ENCODE measurements around the gene ZNF207.
"Not testable (repeated sequence)": the region's sequence is repeated elsewhere in the genome, so short reads cannot be mapped to it uniquely, and the experiment has no call there.

The ZNF207 gene

DNA sequence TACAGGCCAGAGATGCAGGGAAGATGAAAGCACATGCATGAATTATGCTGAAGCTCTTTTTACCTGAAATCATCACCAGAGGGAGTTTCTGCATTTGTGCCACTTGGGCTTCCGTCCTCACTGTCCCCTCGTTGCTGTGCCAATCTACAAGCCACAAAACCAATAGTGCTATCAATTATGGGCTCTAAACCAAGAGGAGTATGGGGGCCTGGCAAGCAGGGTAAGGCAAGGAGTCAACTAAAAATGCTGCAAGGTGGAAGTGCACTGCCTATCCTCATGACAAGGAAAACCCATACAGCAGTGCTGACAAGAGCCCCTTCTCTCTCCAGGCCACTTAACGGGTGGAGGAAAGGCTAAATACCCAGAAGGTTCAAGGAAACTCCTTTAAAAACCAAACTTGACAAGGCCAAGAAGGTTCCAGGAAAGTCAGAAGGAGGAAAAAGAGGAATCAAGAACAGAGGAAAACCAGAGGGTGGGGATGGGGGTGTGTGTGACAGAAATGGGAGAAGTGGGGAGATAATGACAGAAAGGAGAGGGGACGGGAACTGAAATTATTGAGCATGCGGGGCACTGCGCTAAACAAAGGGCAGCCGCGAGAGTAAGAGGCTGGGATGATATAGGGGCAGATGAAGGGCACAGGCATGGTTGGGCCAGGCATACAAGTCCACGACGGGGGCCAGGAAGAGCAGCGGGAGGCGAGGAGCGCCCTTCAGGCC is 8.7 kb upstream of the ZNF207 start:
- peak; percentile 33 for DNase-seq

DNA sequence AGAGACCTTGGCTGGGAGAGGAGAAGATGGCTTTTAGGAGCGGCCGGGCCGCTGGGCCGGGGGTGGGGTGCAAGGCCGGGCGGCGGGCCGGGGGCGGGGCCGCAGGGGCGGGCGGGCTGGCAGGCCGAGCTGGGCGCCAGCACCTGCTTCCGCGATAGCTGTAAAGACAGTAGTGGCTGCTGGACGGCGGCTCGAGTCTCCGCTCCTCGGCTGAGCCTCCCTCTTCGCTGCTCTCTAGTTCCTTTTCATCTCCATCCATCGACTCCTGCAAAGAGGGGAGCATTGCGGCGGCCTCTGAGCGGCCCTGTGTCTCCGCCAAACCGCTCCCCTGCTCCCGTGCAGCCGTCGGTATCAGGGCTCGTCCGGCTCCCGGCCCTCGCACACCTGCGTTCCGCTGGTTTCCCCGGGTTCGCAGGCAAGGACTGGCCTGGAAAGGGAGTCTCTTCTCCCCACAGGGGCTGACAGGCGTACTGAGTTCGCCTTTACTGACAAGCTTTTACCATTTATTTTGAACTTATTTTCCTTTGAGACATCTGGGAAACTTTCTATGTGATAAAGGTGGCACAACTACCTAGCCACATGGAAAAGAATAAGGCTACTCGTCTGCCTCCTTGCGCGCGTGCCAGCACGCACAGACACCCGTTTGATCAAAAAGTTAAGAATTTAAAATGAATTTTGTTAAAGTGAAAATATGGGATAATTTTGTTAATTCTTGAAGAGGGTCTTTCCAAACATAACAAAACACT is 7.9 kb upstream of the ZNF207 start, which contains the start of gene C17orf75:
Gene C17orf75, minus strand, starts transcription at position 317 of the 746 bp plus-strand sequence. Its CDS starts 34 bp downstream, at position 283.
- peak; percentile 83 for DNase-seq

DNA sequence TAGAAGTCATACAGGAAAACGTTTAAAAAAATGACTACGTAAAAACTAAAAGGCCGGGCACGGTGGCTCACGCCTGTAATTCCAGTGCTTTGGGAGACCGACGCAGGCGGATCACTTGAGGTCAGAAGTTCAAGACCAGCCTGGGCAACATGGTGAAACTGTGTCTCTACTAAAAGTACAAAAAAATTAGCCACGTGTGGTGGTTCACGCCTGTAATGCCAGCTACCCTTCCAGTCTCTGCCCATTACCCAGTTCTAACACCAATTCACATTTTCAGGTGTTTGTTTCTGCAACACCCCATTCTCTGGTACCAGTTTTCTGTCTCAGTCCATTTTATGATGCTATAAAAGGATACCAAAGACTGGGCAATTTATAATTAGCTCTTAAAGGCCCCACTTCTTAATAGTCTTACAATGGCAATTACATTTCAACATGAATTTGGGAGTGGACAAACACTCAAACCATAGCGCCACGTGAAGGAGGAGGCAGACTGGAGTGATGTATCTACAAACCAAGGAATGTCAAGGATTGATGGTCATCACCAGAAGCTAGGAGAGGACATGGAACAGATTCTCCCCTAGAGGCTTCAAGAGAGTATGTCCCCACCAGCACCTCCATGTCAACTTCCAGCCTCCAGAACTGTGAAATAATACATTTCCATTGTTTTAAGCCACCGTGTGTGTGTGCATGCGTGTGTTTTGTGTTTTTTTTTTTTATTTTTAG is 7.2 kb upstream of the ZNF207 start:
- DNase-seq, result no peak

DNA sequence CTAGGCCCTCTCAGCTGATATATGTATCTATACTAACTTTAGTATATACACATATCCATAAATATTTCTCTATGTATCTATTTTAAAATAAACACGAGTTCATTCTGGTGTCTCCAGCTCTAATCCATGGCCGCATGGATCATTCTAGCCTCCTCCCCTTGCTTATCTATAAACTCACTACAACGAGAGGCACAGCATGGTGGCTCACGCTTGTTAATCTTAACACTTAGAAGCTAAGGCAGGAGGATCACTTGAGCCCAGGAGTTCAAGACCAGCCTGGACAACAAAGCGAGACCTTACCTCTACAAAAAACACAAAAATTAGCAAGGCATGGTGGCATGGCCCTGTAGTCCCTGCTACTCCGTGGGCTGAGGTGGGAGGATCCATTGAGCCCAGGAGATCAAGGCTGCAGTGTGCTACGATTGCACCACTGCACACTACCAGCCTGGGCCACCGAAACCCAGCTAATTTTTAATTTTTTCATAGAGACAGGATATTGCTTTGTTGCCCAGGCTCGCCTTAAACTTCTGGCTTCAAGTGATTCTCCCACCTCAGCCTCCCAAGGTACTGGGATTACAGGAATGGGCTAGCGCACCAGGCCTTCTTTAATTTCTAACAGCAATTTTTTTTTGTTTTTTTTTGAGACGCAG is 3.9 kb upstream of the ZNF207 start:
- no peak for DNase-seq

DNA sequence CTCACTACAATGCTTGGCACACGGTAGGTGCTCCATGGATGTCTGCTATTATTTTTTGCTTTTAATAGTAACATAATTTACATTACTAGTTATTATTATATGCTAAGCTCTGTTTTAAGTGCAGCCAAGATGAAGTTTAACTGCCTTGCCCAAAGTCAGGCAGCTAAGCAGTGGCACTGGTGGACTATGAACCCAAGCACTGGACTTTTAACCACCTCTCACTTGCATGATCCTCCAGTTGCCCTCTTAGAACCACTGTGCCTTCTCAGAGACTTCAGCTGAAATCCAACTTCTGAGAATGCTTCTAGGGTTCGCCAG is 1.5 kb upstream of the ZNF207 start:
- no peak for DNase-seq

DNA sequence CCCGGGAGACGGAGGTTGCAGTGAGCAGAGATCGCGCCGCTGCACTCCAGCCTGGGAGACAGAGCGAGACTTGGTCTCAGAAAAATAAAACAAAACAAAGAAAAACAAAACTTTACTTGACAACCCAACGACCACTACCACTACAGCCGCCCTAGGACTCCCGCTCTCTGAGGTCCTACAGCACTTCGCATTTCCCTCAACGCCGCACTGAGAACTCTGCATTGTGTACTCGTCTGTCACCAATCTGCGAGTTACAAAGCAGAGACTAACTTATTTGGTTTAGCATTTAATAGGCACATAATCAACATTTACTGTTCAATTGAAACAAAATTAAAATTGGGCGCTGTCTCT is 479 bp upstream of the ZNF207 start:
- no peak for DNase-seq

DNA sequence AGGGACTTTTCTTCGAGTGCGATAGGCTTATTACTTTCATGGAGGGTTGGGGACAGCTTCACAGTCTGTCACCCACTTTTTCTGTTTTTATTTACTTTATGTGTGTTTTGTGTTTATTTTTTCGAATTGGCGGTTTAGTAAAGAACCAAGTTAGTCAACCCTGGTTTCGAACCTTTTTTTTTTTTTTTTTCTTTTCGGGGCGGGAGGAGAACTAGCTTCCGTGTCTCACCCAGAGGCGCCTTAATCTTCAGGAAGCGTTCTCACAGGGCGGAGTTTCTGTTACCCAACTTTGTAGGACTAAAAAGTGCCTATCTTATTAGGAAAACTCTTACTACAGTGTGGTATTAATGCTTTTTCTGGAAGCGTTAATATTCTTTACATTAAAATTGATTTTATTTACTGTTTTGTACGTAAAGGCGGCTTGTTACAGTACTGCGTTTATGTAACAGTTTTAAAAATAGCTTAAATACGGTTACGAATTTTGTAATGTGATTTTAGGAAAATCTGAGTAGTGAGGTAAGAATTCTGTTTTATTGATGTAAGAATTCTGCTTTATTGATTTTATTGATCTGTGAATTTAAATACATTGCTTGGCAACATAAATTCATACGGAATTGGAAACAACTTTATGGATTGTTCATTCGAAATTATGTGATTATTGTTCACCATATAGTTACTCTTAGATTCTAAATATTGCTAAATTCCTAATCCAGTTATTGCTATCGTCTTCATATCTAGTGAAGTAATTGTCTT is 885 bp downstream of the ZNF207 start:
- peak; percentile 42 for DNase-seq

DNA sequence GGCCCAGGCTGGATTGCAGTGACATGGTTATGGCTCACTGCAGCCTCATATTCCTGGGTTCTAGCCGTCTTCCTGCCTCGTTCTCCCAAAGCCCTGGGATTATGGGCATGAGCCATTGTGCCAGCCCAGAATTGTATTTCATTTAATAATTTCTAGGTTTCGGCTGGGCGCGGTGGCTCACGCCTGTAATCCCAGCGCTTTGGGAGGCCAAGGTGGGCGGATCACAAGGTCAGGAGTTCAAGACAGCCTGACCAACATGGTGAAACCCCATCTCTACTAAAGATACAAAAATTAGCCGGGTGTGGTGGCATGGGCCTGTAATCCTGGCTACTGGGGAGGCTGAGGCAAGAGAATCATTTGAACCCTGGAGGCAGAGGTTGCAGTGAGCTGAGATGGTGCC is 2.8 kb downstream of the ZNF207 start:
- DNase-seq, result not testable (repeated sequence)

DNA sequence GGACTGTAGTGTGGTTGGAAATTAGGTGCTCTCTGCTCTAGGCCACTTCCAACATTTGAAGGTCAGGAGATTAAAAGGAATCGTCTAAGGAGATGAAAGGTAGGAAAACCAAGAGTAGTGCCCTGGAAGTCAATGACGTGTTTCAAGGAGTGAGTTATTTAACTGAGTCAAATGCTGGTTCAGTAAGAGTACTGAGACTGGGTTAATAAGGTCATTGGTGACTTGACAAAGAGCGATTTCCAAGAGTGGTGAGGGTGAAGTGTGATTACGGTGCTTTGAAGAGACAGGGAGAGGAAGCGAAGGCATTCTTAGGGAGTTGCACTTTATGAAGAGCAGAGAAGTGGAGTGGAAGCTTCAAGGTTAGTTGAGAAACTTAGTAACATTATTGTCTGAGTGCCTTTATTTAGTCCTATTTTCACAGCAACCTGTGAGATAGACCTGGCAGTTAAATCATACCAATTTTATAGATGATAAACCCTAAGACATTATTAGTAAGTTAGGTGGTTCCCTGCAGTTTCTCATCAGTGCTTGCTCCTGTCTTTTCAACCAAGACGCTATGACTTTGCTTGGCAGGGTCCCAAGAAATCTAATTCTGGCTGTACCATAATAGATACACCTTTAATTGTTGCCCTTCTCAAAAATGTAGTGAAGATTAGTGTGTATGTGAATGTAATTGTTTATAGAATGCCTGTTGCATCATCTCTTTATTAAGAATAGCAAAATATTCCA is 5.9 kb downstream of the ZNF207 start:
- no peak for DNase-seq

DNA sequence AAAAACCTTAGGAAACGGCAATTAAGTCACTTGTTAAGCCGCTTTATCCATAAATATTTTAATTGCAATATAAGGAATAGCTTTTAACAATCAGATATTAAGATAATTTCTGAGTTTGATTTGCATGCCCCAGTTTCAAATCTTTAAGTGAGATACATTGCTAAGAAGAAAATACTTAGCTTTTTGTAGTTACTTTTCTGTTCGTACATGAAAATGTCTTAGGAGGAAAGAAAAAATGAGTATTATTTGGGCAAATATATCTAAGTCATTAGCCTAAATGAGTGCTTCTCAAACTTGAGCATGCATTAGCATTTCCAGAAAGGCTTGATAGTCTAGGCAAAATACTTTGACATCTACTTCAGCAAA is 6.4 kb downstream of the ZNF207 start:
- DNase-seq, result no peak

DNA sequence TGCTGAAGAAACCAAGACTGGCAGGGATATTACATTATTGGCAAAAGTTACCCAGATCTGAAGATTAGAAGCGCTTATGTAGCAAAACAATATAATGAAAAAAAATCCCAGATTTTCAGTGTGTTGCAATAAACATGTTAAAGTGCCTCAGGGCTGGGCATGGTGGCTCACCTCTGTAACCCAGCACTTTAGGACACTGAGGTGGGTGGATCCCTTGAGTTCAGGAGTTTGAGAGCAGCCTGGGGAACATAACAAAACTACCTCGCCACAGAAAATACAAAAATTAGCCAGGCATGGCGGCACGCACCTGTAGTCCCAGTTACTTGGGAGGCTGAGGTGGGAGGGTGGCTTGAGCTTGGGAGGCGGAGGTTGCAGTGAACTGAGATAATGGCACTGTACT is 6.8 kb downstream of the ZNF207 start:
- DNase-seq, result no peak

DNA sequence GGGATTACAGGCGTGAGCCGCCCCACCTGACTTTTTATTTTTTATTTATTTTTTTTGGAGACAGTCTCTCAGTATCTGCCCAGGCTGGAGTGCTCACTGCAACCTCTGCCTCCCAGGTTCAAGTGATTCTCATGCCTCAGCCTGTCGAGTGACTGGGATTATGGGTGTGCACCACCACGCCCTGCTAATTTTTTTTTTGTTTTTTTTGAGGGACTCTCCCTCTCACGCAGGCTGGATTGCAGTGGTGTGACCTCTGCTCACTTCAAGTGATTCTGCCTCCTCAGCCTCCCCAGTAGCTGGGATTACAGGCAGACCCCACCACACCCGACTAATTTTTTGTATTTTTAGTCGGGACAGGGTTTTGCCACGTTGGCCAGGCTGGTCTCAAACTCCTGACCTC is 7.7 kb downstream of the ZNF207 start:
- no peak for DNase-seq

DNA sequence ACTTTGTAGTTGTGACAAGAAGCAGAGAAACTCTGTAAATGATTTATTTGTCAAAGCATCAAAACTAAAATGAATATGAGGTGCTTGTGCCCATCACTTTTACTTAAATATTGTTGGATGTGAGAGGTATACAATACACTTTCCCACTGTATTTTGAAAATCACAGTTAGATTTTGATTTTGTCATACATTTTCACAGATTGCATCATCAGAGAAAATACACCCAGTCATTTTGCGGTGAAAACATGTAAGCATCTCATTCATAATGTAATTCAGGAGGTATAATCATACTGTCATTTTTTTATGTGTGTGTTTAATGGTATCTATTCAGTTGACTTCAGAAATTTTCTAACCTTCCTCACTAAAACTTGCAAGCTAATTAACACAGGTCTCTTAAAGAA is 11.3 kb downstream of the ZNF207 start:
- DNase-seq, result no peak

DNA sequence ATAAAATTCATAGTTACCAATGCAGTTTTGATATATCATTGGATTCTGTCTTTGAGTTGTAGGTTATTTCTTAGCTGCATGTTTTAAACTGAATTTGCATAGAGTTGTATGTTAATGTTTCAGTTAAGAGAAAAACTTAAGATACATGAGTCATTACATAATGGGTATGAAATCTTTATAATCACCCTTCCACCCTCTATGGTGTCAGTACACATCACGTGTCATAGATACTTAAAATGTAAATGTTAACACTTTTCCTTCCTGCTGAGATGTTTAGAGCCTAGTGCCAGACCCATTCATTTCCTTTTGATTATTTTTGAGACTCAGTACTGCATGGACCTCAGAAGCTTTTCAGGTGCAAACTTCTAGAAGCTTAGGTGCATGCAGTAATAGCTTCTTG is 20.5 kb downstream of the ZNF207 start:
- no peak for DNase-seq

DNA sequence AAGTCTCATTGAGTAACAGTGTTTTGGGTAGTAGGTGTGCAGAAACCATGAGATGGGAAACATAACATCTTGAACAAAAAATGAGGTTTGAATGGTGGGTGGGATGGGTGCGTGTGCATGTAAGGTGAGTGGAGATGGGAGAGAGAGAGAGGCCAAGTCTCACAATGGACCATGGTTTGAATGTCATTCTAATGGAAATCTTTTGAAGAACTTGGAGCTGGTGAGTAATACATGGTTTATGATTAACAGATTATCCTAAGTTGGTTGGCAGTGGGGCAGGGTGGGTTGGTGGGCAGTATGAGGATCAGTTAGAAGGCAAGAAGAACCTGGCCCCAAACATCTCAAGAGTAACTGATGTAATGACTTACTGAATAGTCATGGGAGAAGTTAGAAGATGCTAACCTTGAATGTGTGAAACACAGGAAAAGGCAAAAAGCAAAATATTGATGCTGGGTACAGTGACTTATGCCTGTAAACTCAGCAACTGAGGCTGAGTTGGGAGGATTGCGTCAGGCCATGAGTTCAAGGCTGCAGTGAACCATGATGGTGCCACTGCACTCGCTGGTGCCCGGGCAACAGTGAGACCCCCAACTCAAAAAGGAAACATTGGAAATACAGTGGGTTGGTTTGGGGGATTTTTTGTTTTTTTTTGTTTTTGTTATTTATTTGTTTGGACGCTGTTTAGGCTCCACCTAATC is 32.7 kb downstream of the ZNF207 start:
- DNase-seq, result no peak

DNA sequence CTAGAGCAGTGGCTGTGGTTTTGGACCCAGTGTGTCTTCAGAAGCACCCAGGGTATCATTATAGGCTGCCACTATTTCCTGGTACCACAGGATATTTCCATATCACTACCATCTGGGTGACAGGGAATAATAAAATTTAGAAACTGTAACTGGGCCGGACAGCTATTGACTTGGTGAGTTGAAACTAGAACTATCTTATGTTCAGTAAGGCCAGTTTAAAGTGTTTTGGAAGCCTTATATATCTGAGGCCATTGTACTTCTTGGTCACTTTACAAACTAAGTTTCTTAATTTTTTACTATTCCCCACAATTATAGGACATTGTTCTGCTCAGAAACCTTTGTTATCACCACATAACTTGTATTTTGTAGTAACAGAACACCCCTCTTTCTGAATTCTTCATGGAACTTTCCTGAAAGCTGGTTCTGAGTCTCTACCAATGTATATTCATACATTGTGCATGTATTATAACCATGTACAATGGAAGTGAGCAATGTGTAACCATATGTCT is 34.0 kb downstream of the ZNF207 start:
- no peak for DNase-seq

DNA sequence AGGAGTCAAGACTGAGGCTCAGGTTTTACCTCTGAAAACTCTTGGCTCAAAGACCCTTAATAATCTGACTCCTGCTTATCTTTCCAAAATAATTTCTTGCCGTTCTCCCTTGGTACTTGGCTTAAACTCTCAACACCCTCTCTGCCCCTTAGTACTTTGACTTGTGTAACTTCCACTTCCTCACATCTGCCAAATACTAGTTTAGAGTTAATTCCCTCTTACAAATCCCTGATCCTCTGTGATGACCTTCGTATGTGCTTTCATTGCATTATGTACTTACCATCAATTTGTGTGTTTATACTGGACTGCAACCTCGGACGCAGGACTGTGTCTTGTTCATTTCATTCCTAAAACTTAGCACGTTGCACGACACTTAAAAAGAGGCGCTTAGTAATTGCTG is 35.2 kb downstream of the ZNF207 start:
- DNase-seq, result no peak

DNA sequence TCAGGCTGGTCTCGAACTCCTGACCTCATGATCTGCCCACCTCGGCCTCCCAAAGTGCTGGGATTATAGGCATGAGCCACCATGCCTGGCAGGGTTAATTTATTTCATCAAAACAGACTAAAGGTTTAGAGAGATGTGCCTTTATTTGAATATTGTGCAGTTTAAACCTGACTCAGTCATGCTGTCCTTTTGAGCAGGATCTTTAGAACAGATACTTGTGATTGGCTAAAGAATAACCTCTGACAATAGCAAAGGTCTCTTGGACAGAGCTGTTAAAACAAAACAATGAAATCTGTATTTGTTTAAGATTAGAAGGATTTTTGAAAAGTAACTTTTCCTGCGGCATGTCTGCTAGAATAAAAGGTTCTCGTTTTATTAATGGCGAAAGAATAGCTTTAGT is 36.0 kb downstream of the ZNF207 start:
- DNase-seq, result no peak

DNA sequence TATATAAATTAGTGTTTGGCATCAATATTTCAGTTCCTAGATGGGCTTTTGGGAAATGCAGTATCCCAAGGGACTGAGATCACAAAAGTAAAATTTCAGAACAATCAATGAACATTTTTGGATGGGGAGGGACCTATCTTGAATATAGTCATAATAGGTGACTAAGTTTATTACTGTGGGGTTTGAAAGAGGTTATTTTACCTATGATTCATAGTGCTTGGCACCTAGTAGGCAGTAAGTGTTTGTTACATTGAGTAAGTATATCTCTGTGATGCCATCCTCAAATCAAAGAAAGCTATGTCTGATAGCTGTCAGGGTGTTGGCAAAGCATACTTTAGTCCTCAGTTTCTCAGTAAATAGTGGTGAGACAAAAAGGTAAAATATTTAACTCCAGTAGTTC is 36.9 kb downstream of the ZNF207 start:
- DNase-seq, result no peak

DNA sequence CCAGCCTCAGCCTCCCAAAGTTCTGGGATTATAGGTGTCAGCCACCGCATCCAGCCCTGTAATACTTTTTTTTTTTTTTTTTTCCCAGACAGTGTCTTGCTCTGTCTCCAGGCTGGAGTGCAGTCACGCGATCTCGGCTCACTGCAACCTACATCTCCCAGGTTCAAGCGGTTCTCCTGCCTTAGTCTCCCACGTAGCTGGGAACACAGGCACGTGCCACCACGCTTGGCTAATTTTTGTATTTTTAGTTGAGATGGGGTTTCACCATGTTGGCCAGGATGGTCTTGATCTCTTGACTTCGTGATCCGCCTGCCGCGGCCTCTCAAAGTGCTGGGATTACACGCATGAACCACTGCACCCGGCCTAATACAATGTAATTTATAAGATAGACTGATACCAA is 38.2 kb downstream of the ZNF207 start:
- DNase-seq, result not testable (repeated sequence)
